GM13977 (cell line): ENCODE measurements around the gene SERPINA1.

Experiments
- DNase-seq: peaks from one replicate; pipeline ENCODE4 v3.0.0; 2012; ENCODE audit warnings: low spot score
- CTCF ChIP-seq: IDR thresholded peaks from 2 replicates; pipeline ENCODE4 v1.5.1; 2012; ENCODE audit warnings: mild to moderate bottlenecking, control low read depth; ENCODE audit not compliant: insufficient read depth; ENCODE audit errors: extremely low read depth, missing control alignments
- in situ Hi-C: fragments of 300-500 bp; cut with MboI; formaldehyde crosslinking; loops from one replicate; pipeline ENCODE4 v1.12.0; 2022; ENCODE audit warnings: low sequenced_read_pairs, low pct_unique_long_range_greater_than_20kb, mixed read lengths, inconsistent platforms; ENCODE audit not compliant: unreplicated experiment

Gene SERPINA1

GRCh38 chr14:94389104-94389469 lies 685 bp upstream of the SERPINA1 start:
- TF ChIP-seq CTCF: no peak
- in situ Hi-C loops: no loop called here
- no peak for DNase-seq

- in situ Hi-C loops: no loop called here
These were observed 397 bp downstream of the SERPINA1 start for GRCh38 chr14:94388027-94388383.

GRCh38 chr14:94387051-94388026 lies 1.1 kb downstream of the SERPINA1 start:
- DNase-seq: no peak

More at GRCh38 chr14:94388027-94388383, 397 bp downstream of the SERPINA1 start:
- TF ChIP-seq CTCF: no peak
- no peak for DNase-seq

GRCh38 chr14:94386085-94387031 lies 2.0 kb downstream of the SERPINA1 start:
- no peak for TF ChIP-seq CTCF
- no peak for DNase-seq
- in situ Hi-C loops: no loop called here

More at GRCh38 chr14:94387051-94388026, 1.1 kb downstream of the SERPINA1 start:
- TF ChIP-seq CTCF: no peak
- in situ Hi-C loops: no loop called here

DNA sequence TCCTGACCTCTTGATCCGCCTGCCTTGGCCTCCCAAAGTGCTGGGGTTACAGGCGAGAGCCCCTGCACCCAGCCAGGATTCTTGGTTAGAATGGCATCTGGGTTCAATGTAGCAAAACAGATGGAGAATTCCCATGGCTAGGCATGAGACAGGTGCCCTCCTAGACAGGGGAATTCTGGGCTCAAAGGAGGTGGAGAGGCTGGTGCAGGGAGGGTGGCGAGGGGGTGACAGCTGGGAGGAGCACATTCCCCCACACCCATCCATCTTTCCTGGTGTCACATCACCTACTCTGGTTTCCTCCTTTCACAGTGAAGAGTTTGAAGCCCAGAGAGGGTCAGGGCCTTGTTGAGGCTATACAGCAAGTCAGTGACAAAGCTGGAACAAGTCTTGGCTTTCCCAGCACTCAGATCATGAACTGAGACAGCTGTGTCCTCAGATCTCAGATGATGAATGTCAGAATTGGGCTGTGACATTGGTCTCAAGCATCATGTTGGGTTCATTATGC lies 2.8 kb downstream of the SERPINA1 start:
- no peak for TF ChIP-seq CTCF
- no peak for DNase-seq
- in situ Hi-C loops: no loop called here

GRCh38 chr14:94384342-94384741 lies 4.1 kb downstream of the SERPINA1 start:
- DNase-seq: no peak
- in situ Hi-C loops: no loop called here
- no peak for TF ChIP-seq CTCF
